BE2C (cell line): ENCODE results near the gene CACNA1D.

ENCODE experiments used
- DNase-seq: peaks from one replicate; pipeline ENCODE4 v3.0.0-alpha.2; 2020
- H3K27me3 ChIP-seq: fragments of 250-450 bp; sonication (Bioruptor Pico); 2 replicates; pipeline ENCODE4 v1.5.1; 2020; ENCODE audit warnings: mild to moderate bottlenecking
- H3K36me3 ChIP-seq: fragments of 250-450 bp; sonication (Bioruptor Pico); 2 replicates; pipeline ENCODE4 v1.5.1; 2020; ENCODE audit warnings: mild to moderate bottlenecking
- H3K4me1 ChIP-seq: fragments of 250-450 bp; sonication (Bioruptor Pico); 2 replicates; pipeline ENCODE4 v1.5.1; 2020
- H3K4me3 ChIP-seq: 2 replicates; pipeline ENCODE4 v1.5.1; 2011; ENCODE audit warnings: low read depth, low read length
- H3K9me3 ChIP-seq: fragments of 250-450 bp; sonication (Bioruptor Pico); 2 replicates; pipeline ENCODE4 v1.5.1; 2020
- TF ChIP-seq, protein P1 (sequence below): IDR thresholded peaks from 2 replicates; pipeline ENCODE4 v1.5.1; 2012; ENCODE audit warnings: mild to moderate bottlenecking, low read depth, low read length

The CACNA1D gene

DNA sequence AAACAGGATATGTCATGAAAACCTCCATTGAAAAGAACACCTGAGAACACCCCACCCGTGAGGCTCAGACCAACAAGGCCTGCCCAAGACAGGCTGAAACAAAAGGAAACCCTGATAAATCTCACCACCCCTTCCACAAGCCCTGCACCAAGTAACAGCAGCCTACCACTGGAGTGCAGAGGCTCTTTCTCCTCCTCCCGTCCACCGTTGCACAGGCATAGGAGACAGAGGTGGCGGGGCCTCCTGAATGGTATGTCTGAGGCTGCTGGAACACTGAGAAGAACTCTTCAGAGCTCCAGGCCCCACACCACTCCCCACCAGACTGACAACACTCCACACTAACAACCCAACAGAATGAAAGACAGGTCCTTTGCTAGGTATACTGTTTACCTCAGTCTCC is 330.4 kb downstream of the CACNA1D start:
- H3K36me3 ChIP-seq: no peaks in the 10 kb centered on the region
- no peaks in the 10 kb centered on the region for H3K9me3 ChIP-seq
- H3K4me3 ChIP-seq: no peak overlapping the region
- no peaks in the 10 kb centered on the region for H3K27me3 ChIP-seq
- no peaks in the 10 kb centered on the region for H3K4me1 ChIP-seq
- DNase-seq: no peak
- TF ChIP-seq, protein P1, sequence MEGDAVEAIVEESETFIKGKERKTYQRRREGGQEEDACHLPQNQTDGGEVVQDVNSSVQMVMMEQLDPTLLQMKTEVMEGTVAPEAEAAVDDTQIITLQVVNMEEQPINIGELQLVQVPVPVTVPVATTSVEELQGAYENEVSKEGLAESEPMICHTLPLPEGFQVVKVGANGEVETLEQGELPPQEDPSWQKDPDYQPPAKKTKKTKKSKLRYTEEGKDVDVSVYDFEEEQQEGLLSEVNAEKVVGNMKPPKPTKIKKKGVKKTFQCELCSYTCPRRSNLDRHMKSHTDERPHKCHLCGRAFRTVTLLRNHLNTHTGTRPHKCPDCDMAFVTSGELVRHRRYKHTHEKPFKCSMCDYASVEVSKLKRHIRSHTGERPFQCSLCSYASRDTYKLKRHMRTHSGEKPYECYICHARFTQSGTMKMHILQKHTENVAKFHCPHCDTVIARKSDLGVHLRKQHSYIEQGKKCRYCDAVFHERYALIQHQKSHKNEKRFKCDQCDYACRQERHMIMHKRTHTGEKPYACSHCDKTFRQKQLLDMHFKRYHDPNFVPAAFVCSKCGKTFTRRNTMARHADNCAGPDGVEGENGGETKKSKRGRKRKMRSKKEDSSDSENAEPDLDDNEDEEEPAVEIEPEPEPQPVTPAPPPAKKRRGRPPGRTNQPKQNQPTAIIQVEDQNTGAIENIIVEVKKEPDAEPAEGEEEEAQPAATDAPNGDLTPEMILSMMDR: no peak

DNA sequence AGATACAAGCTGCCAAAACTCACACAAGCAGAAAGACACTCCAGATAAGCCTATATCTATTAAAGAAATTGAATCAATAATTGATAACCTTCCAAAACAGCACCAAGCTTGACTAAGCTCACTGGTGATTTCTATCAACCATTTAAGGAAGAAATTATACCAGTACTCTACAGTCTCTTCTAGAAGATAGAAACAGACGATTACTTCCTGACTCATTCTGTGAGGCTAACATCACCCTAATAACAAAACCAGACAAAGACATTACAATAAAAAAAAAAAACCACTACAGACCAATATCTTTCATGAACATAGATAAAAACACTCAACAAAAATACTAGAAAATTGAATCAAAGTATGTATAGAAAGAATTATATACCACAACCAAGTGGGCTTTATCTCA is 331.6 kb downstream of the CACNA1D start:
- Histone ChIP-seq H3K9me3 (no peaks in the 10 kb centered on the region), H3K36me3 (no peaks in the 10 kb centered on the region), H3K4me1 (no peaks in the 10 kb centered on the region), H3K4me3 (no peak overlapping the region), H3K27me3 (no peaks in the 10 kb centered on the region)
- TF ChIP-seq, protein P1: no peak
- no peak for DNase-seq

DNA sequence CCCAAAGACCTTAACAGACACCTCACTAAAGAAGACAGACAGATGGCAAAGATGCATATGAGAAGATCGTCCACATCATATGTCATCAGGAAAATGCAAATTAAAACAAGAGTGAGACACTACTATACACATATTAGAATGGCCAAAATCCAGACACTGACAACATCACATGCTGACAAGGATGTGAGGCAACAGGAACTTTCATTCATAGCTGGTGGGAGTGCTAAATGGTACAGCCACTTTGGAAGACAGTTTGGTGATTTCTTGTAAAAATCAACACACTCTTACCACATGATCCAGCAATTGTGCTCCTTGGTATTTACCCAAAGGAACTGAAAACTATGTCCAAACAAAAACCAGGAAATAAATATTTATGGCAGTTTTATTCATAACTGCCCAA is 334.2 kb downstream of the CACNA1D start:
- Histone ChIP-seq H3K4me3 (no peak overlapping the region), H3K4me1 (no peaks in the 10 kb centered on the region), H3K9me3 (no peaks in the 10 kb centered on the region), H3K36me3 (no peaks in the 10 kb centered on the region), H3K27me3 (no peaks in the 10 kb centered on the region)
- DNase-seq: no peak
- TF ChIP-seq, protein P1: no peak

DNA sequence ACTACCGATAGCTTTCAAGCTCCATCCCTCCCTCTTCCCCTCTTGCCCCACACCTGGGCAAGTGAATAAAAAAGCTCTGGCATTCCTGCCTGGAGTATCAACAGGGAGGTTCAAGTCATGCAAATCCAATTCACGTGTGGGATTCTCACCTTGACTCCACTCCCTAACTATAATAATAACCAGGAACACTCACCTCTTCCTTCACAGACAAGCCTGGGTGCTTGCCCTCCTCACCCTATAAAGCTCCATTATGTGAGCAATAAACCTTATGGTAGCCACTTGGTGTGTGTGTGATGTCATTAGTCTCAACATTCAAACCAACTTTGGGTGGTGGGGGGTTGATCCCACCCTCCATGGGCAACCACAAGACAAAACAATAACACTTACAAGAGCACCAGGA is 335.2 kb downstream of the CACNA1D start:
- TF ChIP-seq, protein P1: no peak
- H3K27me3 ChIP-seq: no peaks in the 10 kb centered on the region
- no peaks in the 10 kb centered on the region for H3K4me1 ChIP-seq
- no peaks in the 10 kb centered on the region for H3K36me3 ChIP-seq
- H3K4me3 ChIP-seq: no peak overlapping the region
- H3K9me3 ChIP-seq: no peaks in the 10 kb centered on the region
- no peak for DNase-seq

DNA sequence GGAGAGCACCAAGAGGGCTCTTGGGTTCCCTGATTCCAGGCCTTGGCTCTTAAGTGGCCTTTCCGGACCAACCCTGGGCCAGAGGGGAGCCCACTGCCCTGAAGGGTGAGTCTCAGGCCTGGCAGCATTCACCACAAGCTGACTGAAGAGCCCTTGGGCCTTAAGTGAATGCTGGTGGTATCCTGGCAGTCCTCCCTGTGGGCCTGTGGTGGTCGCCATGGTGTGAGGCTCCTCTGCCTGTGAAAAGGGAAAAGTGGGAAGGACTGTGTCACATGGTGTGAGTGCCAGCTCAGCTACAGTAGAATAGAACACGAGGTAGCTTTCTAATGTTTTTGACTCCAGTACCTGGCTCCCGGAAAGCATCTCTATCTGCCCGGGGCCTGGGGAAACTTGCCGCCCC is 336.5 kb downstream of the CACNA1D start:
- TF ChIP-seq, protein P1: no peak
- Histone ChIP-seq H3K9me3 (no peaks in the 10 kb centered on the region), H3K36me3 (no peaks in the 10 kb centered on the region), H3K4me1 (no peaks in the 10 kb centered on the region), H3K27me3 (no peaks in the 10 kb centered on the region), H3K4me3 (no peak overlapping the region)
- DNase-seq: no peak

DNA sequence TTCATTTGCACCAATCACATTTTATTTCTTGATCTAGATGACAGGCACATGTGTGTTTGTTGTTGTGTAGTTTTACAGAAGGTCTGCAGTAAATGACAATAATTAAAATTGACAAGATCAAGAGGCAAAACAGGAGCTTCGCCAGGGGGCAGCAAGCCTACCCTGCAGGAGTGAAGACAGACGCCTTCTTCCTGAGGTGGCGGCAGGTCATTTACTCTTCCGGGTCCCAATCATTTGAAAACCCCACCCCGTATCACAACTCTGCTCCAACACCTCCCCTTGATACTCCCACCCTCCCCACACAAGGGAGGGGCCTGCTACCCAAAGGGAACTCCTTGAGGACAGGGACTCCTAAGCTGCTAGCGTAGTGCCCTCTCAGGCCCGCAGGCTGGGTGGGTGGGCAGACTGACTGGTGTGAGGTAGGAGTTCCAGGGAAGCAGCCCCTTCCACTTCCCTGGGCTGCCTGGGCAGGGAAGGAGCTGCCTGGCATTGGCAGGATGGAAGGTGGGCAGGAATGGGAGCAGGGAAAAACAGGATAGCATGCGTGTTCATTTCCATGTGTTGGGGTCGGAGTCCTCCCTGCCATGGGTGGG is 338.7 kb downstream of the CACNA1D start:
- Histone ChIP-seq H3K36me3 (no peaks in the 10 kb centered on the region), H3K27me3 (no peaks in the 10 kb centered on the region), H3K9me3 (no peaks in the 10 kb centered on the region), H3K4me3 (no peak overlapping the region), H3K4me1 (no peaks in the 10 kb centered on the region)
- no peak for DNase-seq
- TF ChIP-seq, protein P1: no peak
